GM15510 (cell line): ENCODE measurements around the gene ARHGEF40.

Experiments used
- POLR2A ChIP-seq: IDR thresholded peaks from 3 replicates; pipeline ENCODE4 v1.6.1; 2011; ENCODE audit warnings: borderline replicate concordance; ENCODE audit not compliant: insufficient read length; ENCODE audit errors: extremely low read depth

The ARHGEF40 gene

DNA sequence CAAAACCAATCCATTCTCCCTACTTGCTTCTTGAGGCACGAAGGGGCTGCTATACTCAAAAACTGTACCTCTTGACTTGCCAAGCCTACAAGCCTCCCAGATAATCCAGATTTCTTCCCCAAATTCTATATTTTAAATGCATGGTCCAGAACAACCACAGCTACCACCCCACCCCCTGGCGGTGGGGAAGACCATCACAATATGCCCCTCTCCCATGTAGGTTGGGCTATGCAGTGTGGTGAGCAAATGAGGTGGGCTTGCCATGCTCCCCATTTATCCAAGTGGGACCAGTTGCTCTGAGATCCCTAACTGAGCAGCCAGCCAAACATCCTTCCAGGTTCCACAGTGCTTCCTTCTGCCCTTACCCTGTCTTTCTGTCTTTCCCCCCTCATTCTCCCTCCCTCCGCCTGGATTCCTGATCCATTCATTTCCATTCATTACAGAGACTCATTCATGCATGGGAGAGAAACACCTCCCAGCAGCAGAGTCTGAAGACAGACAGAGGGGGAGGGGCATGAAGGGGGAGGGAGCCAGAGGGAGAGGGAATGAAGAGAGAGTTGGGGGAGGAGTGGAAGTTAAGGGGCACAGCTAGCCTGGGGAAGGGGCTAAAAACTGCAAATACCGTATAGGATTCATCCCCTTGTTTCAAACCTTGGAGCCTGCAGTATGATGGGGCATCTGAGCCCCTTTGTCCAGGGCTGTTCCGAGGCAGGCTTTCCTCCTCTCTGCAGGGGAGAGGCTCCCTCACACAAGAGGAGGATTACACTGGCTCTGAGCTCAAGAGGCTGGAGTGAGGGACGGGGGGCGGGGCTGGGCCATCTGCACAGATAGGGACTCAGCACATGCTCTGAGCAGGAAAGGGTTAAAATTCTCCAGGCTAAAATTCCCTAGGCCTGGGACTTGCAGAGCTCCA is 23.9 kb downstream of the ARHGEF40 start:
- no peak for TF ChIP-seq POLR2A

DNA sequence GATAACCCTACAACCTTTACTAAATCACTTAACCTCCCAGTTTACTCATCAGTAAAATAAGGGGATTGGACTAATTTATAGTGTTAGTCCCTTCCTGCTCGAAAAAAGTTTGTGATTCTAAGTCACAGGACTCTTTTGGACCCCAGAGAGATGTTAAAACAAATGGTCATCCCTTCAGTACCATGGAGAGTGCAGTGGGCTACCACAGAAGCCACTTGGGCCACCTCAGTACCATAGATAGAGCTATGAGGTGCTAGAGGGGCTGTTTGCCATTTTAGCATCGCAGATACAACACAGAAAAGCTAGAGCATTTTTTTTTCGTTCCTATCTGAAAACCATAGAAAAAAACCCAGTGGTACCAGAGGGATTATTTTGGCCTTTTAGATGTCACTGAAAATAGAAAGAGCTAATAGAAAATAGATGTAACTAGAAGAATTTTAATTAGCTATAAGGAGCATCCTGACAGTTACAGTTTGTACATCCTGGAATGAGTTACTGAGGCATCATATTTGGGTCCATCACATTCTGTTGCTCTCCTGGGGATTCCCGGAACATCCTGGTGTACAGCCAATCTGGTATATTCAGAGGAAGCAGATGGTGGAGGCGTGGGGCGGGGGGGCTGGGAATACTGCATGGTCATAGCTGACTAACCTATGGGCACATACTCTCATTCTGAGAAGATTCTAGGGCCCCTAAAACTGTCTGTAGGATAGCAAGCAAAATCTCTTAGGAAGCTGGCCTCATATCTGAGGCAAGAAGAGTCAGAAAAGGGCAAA is 25.5 kb downstream of the ARHGEF40 start:
- no peak for TF ChIP-seq POLR2A

DNA sequence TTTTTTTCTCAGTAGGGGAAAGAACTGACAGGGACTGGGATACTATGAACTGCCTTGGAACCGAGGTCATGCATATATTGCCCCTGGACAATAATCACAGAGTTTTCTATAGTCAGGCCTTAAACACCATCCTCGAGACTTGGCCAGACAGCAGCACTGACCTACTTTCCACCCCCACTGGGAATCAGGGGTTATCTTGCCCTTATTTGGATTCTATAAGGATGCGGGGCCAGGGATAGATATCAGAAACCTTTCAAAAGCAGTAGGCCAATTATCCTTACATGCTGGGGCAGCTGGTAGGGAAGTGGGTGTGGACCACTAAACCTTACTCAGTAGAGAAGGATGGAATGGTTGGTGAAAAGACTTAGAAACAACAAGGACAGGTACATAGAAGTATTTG is 26.3 kb downstream of the ARHGEF40 start:
- TF ChIP-seq POLR2A: no peak

DNA sequence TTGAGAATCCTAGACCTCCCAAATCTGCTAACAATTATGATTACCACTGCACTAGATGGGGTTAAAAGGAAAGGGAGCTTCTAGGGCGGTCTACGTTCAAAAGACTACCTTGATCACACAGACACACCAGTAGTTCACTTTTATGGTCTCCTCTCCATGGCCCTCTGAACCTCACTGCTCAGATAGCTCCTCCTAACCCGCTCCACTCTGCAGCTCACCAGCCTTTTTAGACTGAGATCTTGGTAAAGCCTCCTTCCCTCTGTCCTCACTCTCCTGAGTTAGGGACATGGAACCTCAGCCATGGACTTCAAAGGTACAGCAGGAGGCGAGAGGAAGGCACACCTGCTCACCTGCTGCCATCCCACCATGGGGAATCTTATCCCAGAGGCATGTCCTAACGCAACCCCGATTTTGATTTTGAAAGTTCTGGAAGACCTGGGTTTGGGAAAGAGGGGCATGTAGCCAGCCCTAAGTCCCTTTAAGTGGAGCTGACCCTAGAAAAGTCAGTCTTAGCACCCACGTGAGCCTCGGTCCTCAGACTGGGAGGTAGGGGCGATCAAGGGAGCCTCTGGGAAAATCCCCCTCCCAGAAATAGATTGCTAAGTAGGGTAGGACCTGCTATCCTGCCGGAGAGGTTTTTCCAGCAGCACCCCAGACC is 27.0 kb downstream of the ARHGEF40 start:
- TF ChIP-seq POLR2A: no peak

DNA sequence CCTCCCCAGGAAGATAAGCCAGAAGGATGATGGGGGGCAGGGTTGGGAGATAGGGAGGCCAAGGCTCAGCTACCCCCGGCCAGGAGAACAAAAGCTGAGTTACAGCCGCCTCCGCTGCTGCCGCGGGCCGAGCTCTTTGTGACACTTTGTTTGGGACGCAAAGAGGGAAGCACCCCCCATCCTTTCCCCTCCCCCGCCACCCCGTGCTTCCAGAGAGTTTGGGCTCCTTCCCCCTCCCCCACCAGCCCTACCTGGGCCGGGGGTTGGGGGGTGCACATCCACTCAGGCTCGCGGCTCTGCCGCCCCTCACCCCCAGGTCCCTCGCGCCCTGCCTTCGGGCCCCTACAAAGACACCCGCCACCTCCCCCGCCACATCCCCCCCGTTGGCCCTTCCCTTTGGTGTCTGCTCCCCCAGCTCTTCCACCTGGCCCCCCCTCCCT is 27.6 kb downstream of the ARHGEF40 start:
- TF ChIP-seq POLR2A: no peak

DNA sequence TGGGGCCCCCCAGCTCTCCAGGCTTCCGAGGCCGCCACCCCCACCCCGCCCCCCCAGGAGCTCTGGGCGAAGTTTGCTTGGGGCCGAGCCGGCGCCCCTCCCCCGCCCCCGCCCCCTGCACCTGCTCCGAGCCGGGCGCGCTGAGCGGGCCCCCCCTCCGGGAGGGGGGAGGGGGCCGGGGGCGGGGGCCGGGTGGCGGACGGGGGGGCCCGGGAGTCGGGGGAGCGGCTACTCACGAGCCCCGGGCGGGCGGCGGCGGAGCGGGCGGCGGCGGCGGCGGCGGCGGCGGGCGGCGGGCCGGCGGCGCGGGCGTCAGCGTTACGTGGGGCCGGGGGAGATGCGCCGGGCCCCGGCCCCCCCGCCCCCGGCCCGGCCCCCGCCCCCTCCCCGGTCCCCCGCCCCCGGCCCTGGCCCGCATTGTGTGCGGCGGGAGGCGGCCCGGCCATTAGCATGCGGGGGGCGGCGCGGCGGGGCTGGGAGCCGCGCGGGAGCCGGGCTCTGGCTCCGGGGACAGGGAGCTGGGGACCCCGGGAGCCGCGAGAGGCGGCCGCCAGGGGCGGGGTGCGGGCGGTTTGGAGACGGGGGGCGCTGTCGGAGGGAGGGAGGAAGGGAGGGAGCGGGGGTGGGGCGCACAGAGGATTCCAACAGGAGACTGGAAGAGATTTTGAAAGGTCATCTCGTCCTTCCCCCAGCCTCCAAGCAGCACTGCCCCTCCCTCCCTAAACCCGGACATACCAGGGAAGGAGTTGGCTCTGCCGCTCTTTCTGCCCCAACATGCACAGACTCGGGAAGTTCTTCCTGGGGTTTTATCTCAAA is 28.2 kb downstream of the ARHGEF40 start, which contains the start of gene ZNF219:
Gene ZNF219 (minus strand): TSS at position 580 of the 816 bp plus-strand sequence. CDS start 5,064 bp downstream, outside the sequence.
- TF ChIP-seq POLR2A: no peak

DNA sequence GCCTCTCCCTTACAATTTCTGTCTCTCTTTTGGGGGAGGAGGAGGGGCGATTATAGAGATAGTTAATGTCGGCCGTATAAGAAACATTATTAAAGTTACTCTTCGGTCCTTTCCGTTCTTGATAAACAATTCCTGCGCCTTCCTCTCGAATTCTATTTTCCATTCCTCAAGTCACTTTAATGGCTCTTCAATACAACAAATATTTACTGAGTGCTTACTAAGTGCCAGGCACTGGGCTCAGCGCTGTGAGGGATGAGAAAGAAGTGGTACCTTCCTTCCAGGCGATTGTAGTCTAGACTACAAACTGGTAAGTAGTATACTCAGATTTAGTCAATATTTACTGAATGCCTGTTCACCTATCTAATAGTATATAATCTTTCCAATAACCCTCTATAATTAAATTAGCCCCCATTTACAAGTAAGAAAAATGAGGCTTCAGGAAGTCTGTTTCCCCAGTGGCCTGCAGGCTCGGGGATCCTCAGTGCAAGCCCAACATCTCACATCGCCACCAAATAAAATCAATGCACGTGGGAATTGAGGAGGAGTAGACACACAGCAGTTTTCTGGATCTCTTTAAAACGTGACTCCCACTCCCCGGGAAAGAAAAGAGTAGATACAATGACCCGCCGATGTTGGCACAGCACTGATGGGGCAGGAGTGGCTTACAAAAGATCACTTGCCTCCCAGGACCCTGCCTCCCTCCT is 28.9 kb downstream of the ARHGEF40 start:
- no peak for TF ChIP-seq POLR2A

DNA sequence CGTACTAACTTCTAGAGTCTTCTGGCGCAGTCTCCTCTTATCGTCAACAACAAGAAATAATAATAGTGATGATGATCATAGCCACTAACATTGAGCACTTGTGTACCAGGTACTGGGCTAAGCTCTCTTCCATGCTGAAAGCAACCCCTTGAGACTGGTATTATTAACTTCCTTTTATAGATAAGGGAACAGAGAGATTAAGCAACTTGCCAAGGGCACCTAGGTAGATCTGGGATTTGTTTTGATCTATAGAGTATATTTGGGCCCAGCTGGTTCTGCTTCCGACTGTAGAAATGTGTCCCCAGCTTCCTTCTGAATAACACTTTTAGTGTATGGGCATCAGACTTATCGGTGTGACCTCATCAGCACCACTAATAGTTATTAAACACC is 29.5 kb downstream of the ARHGEF40 start:
- no peak for TF ChIP-seq POLR2A

DNA sequence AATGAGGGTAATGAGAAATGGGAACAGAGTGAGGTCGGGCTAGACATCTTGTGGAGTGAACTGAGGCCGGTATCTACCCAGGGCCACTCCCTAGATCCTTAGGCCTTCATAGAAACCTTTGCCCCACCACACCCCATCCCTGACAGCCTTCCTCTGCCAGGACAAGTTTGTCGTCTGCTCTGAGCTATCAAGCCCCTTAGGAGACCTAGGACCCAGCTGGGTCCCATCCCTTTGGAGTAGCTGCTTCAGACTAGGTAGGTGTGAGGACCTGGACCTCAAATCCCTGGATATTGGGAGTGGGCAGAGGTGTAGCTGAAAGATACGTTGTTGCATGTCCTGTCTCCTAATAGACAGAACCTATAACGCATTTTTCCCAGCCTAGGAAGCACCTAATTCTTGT is 30.8 kb downstream of the ARHGEF40 start, which contains the start of gene TMEM253:
Gene TMEM253 (plus strand): TSS at position 136 of the 400 bp plus-strand sequence. CDS start 278 bp downstream, outside the sequence.
- TF ChIP-seq POLR2A: no peak

DNA sequence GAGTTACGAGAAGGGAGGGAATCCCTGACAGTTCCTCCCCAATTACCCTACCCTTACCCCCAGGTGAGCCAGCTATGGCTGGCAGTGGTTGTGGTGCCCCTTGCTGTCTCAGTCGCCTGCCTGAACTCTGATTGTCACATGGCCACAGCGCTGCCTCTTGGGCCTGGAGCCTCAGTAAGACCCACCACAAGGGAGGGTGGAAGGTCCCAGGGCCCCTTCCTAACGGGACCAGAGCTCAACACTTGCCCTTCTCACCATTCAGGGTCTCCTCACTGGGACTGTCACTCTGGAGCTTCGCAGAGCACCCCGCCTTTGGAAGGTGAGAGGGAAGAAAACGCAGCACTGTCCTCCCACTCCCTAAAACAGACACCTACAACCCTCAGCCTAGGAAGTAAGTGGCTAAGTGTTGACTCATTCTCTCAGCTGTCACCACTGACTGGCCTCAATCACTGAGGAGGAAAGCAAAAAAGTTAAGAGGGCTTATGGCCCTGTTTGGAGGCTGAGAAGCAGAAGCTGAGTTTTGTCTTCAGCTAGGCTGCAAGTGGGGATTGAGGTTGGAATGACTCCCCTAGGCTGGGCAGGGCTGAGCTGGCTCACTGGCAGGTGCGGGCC is 31.8 kb downstream of the ARHGEF40 start:
- no peak for TF ChIP-seq POLR2A

DNA sequence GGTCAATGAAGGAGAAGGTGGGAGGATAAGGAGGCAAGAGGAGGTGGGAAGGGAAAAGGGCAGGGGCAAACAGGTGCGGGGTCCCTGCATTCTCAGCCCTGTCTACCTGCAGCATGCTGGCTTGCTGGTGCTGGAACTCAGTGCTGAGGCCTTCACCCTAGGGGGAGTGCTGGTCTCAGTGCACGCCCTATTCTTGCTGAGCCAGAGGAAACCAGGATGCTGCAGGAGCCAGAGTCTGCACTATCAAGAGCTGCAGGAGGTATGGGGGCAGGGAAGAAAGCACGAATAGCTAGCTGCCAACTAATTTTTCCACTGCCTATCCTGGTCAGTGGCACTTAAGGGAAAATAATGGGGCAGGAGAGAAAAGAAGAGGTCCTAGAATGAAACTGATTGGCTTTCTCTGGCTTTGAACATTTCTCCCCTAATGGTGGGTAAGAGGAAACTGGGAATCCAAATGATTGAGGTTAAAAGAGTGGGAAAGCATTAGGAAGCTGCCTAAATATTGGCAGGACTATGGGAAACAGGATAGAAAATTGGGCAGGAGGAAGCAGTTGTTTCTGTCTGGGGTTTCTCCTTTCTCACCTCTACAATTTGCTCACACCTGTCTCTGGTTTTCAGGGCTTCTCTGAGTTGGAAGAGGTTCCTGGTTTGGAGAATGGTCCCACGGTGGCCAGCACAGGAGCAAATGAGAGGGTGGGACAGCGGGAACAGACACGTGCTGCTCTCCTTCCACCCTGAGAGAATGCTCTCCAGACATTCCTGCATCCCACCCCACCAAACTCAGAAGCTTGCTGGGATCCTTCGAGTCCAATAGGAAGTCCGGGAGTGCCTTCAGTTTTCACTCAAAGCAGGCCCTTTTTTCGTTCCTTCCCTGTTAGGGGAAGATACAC is 32.7 kb downstream of the ARHGEF40 start:
- TF ChIP-seq POLR2A: no peak

DNA sequence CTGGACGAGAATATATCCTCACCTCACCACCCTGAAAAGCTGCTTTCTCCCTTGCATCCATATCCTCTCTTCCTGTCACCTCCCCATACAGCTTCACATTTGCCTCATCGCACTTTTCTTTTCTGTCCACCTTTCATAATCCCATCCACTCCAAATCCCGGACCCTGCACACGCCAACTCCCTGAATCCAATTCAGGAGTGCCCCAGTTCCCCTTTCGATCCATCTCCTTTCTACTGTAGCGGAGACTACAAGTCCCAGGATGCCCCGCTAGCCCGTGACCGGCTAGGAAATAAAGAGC is 33.3 kb downstream of the ARHGEF40 start:
- TF ChIP-seq POLR2A: no peak
